ENCODE results near the gene NSD2.
"Not testable (repeated sequence)": the region's sequence is repeated elsewhere in the genome, so short reads cannot be mapped to it uniquely, and the experiment has no call there.

Gene NSD2

GRCh38 chr4:1990676-1991075 is 119.5 kb downstream of the NSD2 start:
- H3K27ac ChIP-seq, result no peak overlapping the region
- TF ChIP-seq, protein P1, sequence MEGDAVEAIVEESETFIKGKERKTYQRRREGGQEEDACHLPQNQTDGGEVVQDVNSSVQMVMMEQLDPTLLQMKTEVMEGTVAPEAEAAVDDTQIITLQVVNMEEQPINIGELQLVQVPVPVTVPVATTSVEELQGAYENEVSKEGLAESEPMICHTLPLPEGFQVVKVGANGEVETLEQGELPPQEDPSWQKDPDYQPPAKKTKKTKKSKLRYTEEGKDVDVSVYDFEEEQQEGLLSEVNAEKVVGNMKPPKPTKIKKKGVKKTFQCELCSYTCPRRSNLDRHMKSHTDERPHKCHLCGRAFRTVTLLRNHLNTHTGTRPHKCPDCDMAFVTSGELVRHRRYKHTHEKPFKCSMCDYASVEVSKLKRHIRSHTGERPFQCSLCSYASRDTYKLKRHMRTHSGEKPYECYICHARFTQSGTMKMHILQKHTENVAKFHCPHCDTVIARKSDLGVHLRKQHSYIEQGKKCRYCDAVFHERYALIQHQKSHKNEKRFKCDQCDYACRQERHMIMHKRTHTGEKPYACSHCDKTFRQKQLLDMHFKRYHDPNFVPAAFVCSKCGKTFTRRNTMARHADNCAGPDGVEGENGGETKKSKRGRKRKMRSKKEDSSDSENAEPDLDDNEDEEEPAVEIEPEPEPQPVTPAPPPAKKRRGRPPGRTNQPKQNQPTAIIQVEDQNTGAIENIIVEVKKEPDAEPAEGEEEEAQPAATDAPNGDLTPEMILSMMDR (conservative IDR thresholded peaks at IDR 0.05), result no peak

GRCh38 chr4:1991087-1991486 is 119.9 kb downstream of the NSD2 start:
- TF ChIP-seq, protein P1 (conservative IDR thresholded peaks at IDR 0.05), result no peak
- H3K27ac ChIP-seq, result no peak overlapping the region

DNA sequence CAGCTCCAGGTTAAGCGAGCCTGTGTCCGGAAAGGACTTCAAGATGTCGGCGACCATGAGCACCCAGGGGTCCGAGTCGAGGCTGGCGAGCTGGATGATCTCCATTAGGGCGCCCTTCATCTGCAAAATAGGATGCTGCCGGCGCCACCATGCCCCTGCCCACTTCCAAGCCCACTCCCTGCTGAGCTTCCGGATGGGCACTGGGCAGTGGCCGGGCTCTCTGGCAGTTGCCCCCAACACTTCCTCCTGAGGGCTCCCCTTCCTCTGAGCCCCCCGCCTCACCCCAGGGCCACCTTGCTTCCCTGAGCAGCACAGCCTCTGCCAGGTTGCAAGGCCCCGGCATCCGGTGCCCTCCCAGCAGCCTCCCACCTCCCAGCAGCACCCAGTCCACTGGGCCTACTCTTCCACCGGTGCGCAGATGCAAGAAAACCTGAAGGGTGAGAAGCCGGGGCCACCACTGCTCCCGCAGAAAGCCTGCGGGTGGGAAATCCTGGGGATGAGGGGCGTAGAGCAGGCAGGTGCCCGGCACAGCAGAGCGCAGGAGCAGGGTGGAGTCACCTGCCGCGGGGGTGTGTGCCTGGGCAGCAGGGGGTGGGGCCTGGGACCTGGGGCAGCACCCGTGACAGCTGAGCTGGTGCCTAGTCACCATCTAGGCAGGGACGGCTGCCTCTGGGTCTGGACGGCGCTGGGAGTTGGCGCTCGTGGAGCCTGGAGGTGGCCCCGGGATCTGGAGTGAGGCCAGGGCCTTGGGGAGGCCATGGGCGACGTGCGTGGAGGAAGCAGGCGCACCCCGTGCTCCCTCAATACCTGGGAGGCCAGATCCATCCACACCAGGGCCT is 120.6 kb downstream of the NSD2 start:
- TF ChIP-seq, protein P1 (conservative IDR thresholded peaks at IDR 0.05), result no peak

GRCh38 chr4:1992468-1993168 is 121.4 kb downstream of the NSD2 start:
- H3K27ac ChIP-seq, result no peak overlapping the region
- TF ChIP-seq, protein P1 (conservative IDR thresholded peaks at IDR 0.05), result no peak

More for the DNA sequence above, 120.6 kb downstream of the NSD2 start:
- H3K27ac ChIP-seq, result no peak overlapping the region

GRCh38 chr4:1993169-1993516 is 122.0 kb downstream of the NSD2 start:
- TF ChIP-seq, protein P1 (conservative IDR thresholded peaks at IDR 0.05), result no peak
- no peak overlapping the region for H3K27ac ChIP-seq

DNA sequence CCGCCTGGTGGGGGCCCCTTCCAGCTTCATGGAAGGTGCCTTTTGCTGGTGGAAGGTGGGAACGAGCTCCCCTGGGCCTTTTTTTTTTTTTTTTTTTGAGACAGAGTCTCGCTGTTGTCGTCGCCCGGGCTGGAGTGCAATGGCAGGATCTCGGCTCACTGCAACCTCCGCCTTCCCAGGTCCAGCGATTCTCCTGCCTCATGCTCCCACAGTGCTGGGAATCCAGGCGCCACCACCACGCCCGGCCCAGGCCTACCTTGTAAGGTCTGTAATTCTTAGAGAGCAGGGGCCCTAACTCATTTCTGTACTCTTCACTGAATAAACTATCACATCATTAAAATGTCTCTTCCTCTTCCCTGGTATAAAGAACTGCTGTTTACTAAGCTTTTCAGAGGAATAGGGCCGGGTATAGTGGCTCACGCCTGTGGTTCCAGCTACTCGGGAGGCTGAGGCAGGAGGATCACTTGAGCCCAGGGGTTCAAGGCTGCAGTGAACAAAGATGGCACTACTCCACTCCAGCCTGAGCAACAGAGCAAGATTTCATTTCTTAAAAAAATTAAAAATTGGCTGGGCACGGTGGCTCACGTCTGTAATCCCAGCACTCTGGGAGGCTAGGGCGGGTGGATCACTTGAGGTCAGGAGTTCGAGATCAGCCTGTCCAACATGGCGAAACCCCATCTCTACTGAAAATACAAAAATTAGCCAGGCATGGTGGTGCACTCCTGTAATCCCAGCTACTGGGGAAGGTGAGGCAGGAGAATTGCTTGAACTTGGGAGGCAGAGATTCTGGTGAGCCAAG is 122.7 kb downstream of the NSD2 start:
- not testable (repeated sequence) for H3K27ac ChIP-seq

DNA sequence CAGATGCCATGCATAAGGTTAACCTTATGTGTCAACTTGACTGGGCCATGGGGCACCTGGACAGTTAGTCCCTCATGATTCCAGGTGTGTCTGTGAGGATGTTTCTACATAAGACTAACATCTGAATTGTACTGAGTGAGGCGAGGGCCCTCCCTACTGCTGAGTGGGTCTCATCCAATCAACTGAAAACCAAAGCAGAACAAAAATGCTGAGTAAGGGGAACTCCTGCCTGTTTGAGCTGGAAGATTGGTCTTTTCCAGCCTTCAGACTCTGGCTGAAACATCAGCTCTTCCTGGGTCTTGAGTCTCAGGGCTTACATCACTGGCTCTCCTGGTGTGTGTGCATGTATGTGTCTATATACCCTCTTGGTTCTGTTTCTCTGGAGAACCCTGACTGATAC is 123.7 kb downstream of the NSD2 start:
- TF ChIP-seq, protein P1 (conservative IDR thresholded peaks at IDR 0.05), result no peak
- no peak overlapping the region for H3K27ac ChIP-seq

Data from VCaP (cell line).